Activated CD8-positive, alpha-beta T cell treated with anti-CD3 and anti-CD28 coated beads for 36 hours (primary cell): Measurements from ENCODE around the gene SF3B3. TPM values are rescaled to one million over a fixed set of nuclear protein-coding genes. Genes with fewer than 3 reads are reported as not detected.

Experiments
- ATAC-seq: fragments of 200-7000 bp; cut with Tn5 transposase; one replicate; pipeline ENCODE4 v1.10.0; 2021; ENCODE audit warnings: mild to moderate bottlenecking, moderate library complexity
- CTCF ChIA-PET: fragments of 350-600 bp; sonication (Branson Sonifier 250); formaldehyde crosslinking; loops from one replicate; lab custom pipeline; 2021; ENCODE audit warnings: antibody characterized with exemption; lab: Charles Lee
- POLR2A ChIA-PET: fragments of 350-600 bp; sonication (Branson Sonifier 250); formaldehyde crosslinking; loops from one replicate; lab custom pipeline; 2021; ENCODE audit warnings: antibody characterized with exemption; lab: Charles Lee
- DNase-seq: peaks from one replicate; pipeline ENCODE4 v3.0.0-alpha.2; 2020
- H3K27ac Mint-ChIP-seq: one replicate; pipeline ENCODE4 v1.8.0; 2021; ENCODE audit warnings: mild to moderate bottlenecking, mixed read lengths
- H3K27me3 Mint-ChIP-seq: one replicate; pipeline ENCODE4 v1.8.0; 2021; ENCODE audit warnings: mixed read lengths
- H3K36me3 Mint-ChIP-seq: one replicate; pipeline ENCODE4 v1.8.0; 2021; ENCODE audit warnings: low read depth, mixed read lengths
- H3K4me1 Mint-ChIP-seq: one replicate; pipeline ENCODE4 v1.8.0; 2021; ENCODE audit warnings: low read depth, mixed read lengths
- H3K4me3 Mint-ChIP-seq: one replicate; pipeline ENCODE4 v1.8.0; 2021; ENCODE audit warnings: mild to moderate bottlenecking, moderate library complexity, mixed read lengths
- H3K9me3 Mint-ChIP-seq: one replicate; pipeline ENCODE4 v1.8.0; 2021; ENCODE audit warnings: mixed read lengths
- CTCF ChIP-seq: fragments of 200-600 bp; IDR thresholded peaks from one replicate; pipeline ENCODE4 v1.8.0; 2022; ENCODE audit warnings: antibody characterized with exemption, mild to moderate bottlenecking
- intact Hi-C: fragments of 100-400 bp; cut with micrococcal nuclease; formaldehyde crosslinking; loops from one replicate; pipeline ENCODE4 v1.10.0; 2022
- total RNA-seq, 2 experiments: library from RNA; stranded (reverse); gene quantifications; one replicate each; pipeline ENCODE4 v1.2.3, GENCODE V29; 2021

SF3B3 gene
- total RNA-seq, 2 experiments from 2014 or later, result 543 to 552 TPM

DNA sequence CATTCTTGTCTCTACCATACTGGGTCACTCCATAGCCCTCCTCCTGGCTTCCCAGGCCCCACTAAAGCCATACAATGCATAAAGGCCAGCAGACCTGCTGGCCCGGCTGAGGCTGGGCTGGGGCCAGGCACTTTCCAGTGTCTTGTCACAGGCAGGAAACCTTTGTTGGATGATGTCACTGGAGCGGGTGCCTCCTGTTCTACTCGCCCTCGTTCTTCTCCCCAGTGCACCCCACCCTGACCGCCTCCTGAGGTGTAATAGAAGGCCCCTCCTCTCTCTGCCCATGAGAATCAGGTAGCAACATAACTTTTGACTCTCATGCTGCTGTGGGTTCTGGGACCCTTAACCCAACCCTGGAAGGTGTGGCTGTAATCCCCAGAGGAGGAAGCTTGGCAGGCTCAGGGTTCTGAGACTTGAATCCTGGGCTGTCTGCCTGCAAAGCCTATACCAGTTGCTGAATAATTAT lies 68.5 kb downstream of the SF3B3 start:
- Mint-ChIP-seq H3K4me1 (no peaks in the 10 kb centered on the region), H3K27ac (no peak overlapping the region), H3K4me3 (no peak overlapping the region), H3K9me3 (no peaks in the 10 kb centered on the region), H3K36me3 (no peaks in the 10 kb centered on the region), H3K27me3 (no peaks in the 10 kb centered on the region)
- no peak for TF ChIP-seq CTCF
- ATAC-seq (no peak), DNase-seq (no peak)
- POLR2A ChIA-PET, result interaction anchor here (1.2 to 1.3 kb wide), 2 partner anchors 13 to 15 kb away, joined by 3 to 4 read pairs; no protein-coding TSS in a partner anchor
- intact Hi-C loops, result no loop called here
- CTCF ChIA-PET, result interaction anchor here (0.9 kb wide), 1 partner anchor 179 kb away, joined by 3 read pairs; no protein-coding TSS in a partner anchor

DNA sequence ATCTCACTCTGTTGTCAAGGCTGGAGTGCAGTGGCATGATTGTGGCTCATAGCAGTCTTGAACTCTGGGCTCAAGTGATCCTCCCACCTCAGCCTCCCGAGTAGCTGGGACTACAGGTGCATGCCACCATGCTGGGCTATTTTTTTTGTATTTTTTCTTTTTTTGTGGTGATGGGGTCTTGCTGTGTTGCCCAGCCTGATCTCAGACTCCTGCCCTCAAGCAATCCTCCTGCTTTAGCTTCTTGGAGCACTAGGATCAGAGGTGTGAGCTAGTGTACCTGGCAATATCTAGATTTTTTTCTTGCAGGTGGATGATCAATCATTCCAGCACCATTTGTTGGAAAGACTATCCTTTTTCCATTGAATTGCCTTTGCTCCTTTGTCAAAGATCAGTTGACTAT lies 69.9 kb downstream of the SF3B3 start:
- no peaks in the 10 kb centered on the region for H3K27me3 Mint-ChIP-seq
- ATAC-seq, result no peak
- no peak for TF ChIP-seq CTCF
- intact Hi-C loops, result no loop called here
- ChIA-PET CTCF (no interaction called here), POLR2A (no interaction called here)
- no peak for DNase-seq
- H3K4me3 Mint-ChIP-seq, result no peak overlapping the region
- no peak overlapping the region for H3K27ac Mint-ChIP-seq
- no peaks in the 10 kb centered on the region for H3K9me3 Mint-ChIP-seq
- H3K4me1 Mint-ChIP-seq, result no peaks in the 10 kb centered on the region
- H3K36me3 Mint-ChIP-seq, result no peaks in the 10 kb centered on the region

DNA sequence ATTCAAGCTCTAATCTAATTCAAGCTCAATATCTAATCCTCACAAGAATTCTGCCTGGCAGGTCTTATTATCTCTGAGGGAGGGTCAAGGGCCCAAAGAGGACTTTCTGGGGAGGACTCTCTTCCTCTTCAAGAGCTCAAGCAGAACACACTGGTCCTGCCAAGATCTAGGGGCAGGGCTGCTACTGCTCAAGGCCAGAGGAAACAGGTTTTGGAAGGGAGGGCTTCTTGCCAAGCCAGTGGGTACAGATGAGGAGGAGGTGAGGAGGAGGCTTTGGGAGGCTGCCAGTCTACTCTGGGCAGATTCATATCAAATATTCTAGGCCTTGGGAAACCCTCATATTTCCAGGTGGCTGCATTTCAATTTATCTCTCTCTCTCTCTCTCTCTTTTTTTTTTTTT lies 71.0 kb downstream of the SF3B3 start:
- H3K4me1 Mint-ChIP-seq, result no peaks in the 10 kb centered on the region
- H3K36me3 Mint-ChIP-seq, result no peaks in the 10 kb centered on the region
- ATAC-seq (no peak), DNase-seq (no peak)
- POLR2A ChIA-PET, result no interaction called here
- no peaks in the 10 kb centered on the region for H3K9me3 Mint-ChIP-seq
- CTCF ChIA-PET, result no interaction called here
- H3K4me3 Mint-ChIP-seq, result no peak overlapping the region
- no peak overlapping the region for H3K27ac Mint-ChIP-seq
- H3K27me3 Mint-ChIP-seq, result no peaks in the 10 kb centered on the region
- no peak for TF ChIP-seq CTCF
- intact Hi-C loops, result no loop called here

GRCh38 chr16:70597135-70597835 lies 73.7 kb downstream of the SF3B3 start:
- ATAC-seq, result no peak
- TF ChIP-seq CTCF, result no peak
- no peak overlapping the region for H3K4me3 Mint-ChIP-seq
- intact Hi-C loops, result no loop called here
- CTCF ChIA-PET, result interaction anchor here (2.0 kb wide), 1 partner anchor 57 kb away, joined by 6 read pairs; no protein-coding TSS in a partner anchor
- no peaks in the 10 kb centered on the region for H3K36me3 Mint-ChIP-seq
- POLR2A ChIA-PET, result interaction anchor here (0.6 to 0.9 kb wide), 2 partner anchors 13 to 252 kb away, joined by 3 read pairs; no protein-coding TSS in a partner anchor
- no peaks in the 10 kb centered on the region for H3K9me3 Mint-ChIP-seq
- DNase-seq, result no peak
- no peaks in the 10 kb centered on the region for H3K27me3 Mint-ChIP-seq
- H3K27ac Mint-ChIP-seq, result no peak overlapping the region
- no peaks in the 10 kb centered on the region for H3K4me1 Mint-ChIP-seq

GRCh38 chr16:70598937-70599503 lies 75.4 kb downstream of the SF3B3 start:
- ATAC-seq (no peak), DNase-seq (no peak)
- Mint-ChIP-seq H3K4me3 (no peak overlapping the region), H3K27me3 (no peaks in the 10 kb centered on the region), H3K36me3 (no peaks in the 10 kb centered on the region), H3K4me1 (no peaks in the 10 kb centered on the region), H3K27ac (no peak overlapping the region), H3K9me3 (no peaks in the 10 kb centered on the region)
- CTCF ChIA-PET, result interaction anchor here (1.0 kb wide), 1 partner anchor 54 kb away, joined by 3 read pairs; no protein-coding TSS in a partner anchor
- POLR2A ChIA-PET, result no interaction called here
- intact Hi-C loops, result no loop called here
- TF ChIP-seq CTCF, result no peak
